MM.1S (cell line): ENCODE results near the gene GOLGA6A.
"Not testable (repeated sequence)": the region's sequence is repeated elsewhere in the genome, so short reads cannot be mapped to it uniquely, and the experiment has no call there.

Experiments
- EZH2 ChIP-seq: fragments of 300-600 bp; sonication (generic); optimal IDR thresholded peaks from 2 replicates; pipeline ENCODE3; 2017; ENCODE audit warnings: low read depth, mild to moderate bottlenecking, antibody characterized with exemption, low read length, mixed read lengths
- EZH2phosphoT487 ChIP-seq: fragments of 300-600 bp; sonication (generic); IDR thresholded peaks from 2 replicates; pipeline ENCODE4 v1.6.1; 2018; ENCODE audit warnings: antibody characterized with exemption, low read length
- TF ChIP-seq, protein P1 (sequence below): fragments of 300-600 bp; sonication (generic); IDR thresholded peaks from 2 replicates; pipeline ENCODE4 v1.5.1; 2016; ENCODE audit warnings: antibody characterized with exemption, low read length, mixed read lengths

- TF ChIP-seq, protein P1, sequence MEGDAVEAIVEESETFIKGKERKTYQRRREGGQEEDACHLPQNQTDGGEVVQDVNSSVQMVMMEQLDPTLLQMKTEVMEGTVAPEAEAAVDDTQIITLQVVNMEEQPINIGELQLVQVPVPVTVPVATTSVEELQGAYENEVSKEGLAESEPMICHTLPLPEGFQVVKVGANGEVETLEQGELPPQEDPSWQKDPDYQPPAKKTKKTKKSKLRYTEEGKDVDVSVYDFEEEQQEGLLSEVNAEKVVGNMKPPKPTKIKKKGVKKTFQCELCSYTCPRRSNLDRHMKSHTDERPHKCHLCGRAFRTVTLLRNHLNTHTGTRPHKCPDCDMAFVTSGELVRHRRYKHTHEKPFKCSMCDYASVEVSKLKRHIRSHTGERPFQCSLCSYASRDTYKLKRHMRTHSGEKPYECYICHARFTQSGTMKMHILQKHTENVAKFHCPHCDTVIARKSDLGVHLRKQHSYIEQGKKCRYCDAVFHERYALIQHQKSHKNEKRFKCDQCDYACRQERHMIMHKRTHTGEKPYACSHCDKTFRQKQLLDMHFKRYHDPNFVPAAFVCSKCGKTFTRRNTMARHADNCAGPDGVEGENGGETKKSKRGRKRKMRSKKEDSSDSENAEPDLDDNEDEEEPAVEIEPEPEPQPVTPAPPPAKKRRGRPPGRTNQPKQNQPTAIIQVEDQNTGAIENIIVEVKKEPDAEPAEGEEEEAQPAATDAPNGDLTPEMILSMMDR, result not testable (repeated sequence)
- TF ChIP-seq EZH2, EZH2phosphoT487: not testable (repeated sequence)
Observed at GRCh38 chr15:74059050-74059833, 23.1 kb downstream of the GOLGA6A start.
